UCSD-AML1 (cell line): Measurements from ENCODE around the gene ZSWIM5.
"Not testable (repeated sequence)": the region's sequence is repeated elsewhere in the genome, so short reads cannot be mapped to it uniquely, and the experiment has no call there.

ENCODE experiments used
- DNase-seq: peaks from one replicate; lab custom pipeline; 2025; ENCODE audit not compliant: unreplicated experiment; lab: John Stamatoyannopoulos, UW

ZSWIM5 gene

DNA sequence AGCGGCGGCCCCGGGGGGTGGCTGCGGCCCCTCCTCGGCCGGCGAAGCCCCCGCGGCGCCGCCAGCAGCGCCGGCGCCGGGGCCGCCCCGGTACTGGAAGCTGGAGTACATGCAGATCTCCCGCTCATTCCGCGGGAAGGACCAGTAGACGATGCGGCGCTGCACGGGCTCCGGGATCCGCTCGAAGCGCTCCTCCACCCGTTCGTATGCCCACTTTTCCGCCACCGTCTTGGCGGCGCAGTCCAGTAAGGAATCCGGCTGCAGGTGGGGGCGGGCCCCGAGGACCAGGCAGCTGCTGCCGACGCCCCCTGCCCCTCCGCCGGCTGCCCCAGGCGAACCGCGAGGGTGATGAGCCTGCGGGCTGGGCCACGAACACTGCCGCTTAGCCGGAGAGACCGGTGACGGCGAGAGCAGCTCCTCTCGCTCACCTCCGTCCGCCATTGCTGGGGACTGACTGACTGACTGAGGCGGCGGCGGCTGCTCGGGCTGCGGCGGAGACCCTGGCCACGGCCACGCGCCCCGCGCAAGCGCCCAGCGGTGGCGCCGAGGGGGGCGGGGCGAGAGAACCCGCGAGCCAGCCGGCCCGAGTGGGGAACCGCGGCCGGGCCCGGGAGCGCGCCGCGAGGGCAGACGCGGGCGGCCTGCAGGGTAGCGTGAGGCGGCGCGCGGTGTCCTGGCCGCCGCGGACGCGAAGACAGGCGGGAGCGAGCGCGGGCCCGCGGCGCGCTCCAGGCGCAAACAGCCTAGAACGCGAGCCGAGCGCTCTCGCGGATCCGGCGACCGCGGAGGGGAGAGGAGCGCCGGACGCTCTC is at the start of gene ZSWIM5:
Gene ZSWIM5 (minus strand): TSS at position 696 of the 812 bp plus-strand sequence. CDS start 255 bp downstream, at position 441.
- DNase-seq = no peak

GRCh38 chr1:45254490-45254889 is 48.1 kb upstream of the ZSWIM5 start:
- DNase-seq = no peak

DNA sequence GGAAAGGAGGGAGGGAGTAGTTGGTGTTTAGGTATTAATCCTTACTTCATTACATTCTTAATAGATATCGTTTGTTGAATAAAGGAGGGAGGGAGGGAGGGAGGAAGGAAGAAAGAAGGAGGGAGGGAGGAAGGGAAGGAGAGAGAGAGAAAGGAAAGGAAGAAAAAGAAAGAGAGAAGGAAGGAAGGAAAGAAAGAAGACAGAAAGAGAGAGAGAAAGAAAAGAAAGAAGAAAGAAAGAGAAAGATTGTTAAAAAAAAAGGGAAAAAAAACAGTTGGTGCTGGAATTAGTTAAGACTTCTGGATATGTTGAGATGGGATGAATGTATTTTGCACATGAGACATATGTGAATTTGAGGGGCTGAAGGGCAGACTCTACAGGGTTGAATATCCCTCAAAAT is 44.1 kb upstream of the ZSWIM5 start:
- no peak for DNase-seq

GRCh38 chr1:45248004-45248403 is 41.6 kb upstream of the ZSWIM5 start:
- DNase-seq = not testable (repeated sequence)

GRCh38 chr1:45246760-45247159 is 40.4 kb upstream of the ZSWIM5 start:
- DNase-seq = no peak

DNA sequence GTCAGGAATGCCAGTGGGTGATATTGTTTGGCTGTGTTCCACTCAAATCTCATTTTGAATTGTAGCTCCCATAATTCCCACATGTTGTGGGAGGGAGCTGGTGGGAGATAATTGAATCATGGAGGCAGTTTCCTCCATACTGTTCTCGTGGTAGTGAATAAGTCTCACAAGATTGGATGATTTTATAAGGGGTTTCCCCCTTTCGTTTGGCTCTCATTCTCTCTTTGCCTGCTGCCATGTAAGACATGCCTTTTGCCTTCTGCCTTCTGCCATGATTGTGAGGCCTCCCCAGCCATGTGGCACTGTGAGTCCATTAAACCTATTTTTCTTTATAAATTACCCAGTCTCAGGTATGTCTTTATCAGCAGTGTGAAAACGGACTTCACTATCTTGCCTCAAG is 40.0 kb upstream of the ZSWIM5 start:
- not testable (repeated sequence) for DNase-seq

GRCh38 chr1:45244660-45245059 is 38.3 kb upstream of the ZSWIM5 start:
- no peak for DNase-seq

- DNase-seq = no peak
Measured at GRCh38 chr1:45243476-45244343, 37.3 kb upstream of the ZSWIM5 start.

DNA sequence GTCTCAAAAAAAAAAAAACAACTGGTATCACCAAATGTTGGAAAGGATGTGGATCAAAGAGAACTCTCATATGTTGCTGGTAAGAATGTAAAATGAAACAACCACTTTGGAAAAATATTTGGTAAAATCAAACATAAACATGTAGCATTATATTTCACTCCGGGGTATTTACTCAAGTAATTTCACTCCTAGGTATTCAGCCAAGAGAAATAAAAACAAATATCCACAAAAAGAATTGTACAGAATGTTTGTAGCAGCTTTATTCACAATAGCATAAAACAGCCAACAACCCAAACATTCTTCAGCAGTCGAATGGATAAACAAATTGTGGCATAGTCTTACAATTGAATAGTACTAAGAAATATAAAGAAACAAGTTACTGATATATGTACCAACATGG is 32.4 kb upstream of the ZSWIM5 start:
- DNase-seq = no peak

- DNase-seq = no peak
Measured at GRCh38 chr1:45236136-45236535, 29.7 kb upstream of the ZSWIM5 start.

DNA sequence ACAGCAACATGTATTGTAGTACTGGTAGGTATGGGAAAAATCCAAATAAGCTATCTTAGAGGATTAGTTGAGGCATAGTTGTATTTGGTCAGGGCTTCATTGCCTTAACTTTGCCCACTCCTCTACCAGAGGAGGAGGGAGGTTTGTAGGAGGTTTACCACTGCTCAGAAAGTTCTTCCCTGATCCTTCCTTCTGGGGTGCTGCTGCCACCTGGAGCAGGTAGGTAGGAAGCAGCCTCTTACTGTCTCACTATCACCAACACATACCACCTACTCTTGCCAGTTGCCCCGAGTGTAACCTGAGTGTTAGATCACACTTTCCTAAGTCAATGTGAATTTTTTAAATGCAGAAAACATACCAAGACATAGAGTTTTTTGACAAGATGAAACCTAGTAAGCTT is 24.1 kb upstream of the ZSWIM5 start:
- DNase-seq = no peak

DNA sequence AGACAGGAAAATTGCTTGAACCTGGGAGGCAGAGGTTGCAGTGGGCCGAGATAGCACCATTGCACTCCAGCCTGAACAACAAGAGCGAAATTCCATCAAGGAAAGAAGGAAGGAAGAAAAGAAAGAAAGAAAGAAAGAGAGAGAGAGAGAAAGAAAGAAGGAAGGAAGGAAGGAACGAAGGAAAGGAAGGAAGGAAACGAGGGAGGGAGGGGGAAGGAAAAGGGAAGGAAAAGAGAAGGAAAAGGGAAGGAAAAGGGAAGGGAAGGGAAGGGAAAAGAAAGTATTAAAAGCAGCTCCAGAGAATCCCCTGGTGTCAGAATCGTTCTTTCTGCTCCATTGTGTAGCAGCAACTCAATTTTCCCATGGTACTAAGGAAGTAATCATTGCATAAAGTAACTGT is 19.2 kb upstream of the ZSWIM5 start:
- no peak for DNase-seq

DNA sequence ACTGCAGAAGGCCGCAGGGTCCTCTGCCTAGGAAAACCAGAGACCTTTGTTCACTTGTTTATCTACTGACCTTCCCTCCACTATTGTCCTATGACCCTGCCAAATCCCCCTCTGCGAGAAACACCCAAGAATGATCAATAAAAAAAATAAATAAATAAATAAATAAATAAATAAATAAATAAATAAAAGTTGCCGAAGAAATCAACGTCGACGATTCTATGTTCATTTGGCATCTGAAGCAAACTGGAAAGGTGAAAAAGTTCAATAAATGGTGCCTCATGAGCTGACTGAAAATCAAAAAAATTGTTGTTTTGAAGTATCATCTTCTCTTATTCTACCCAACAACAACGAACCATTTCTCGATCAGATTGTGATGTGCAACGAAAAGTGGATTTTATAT is 17.3 kb upstream of the ZSWIM5 start:
- not testable (repeated sequence) for DNase-seq

DNA sequence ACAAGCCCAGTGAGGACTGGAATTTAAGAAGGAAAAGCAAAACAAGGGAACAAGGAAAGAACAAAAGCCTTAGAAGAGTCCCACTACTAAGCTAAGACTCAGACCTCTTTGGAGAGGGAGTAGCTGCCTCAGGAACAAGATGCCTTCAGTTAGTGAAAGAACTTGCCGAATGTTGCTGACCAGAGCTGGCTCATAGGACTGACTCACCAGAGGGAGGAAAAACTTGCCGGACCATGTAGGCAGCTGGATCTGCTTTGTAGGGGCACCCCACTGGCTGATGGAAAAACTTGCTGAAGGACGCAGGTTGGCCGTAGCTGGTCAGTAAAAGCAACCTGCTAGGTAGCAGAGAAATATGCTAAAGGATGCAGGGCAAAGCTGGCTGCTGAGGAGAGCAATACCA is 15.3 kb upstream of the ZSWIM5 start:
- DNase-seq = no peak

- no peak for DNase-seq
Measured at GRCh38 chr1:45216861-45217260, 10.5 kb upstream of the ZSWIM5 start.

- no peak for DNase-seq
Measured at GRCh38 chr1:45216200-45216541, 9.8 kb upstream of the ZSWIM5 start.

GRCh38 chr1:45215485-45216199 is 9.2 kb upstream of the ZSWIM5 start:
- no peak for DNase-seq

DNA sequence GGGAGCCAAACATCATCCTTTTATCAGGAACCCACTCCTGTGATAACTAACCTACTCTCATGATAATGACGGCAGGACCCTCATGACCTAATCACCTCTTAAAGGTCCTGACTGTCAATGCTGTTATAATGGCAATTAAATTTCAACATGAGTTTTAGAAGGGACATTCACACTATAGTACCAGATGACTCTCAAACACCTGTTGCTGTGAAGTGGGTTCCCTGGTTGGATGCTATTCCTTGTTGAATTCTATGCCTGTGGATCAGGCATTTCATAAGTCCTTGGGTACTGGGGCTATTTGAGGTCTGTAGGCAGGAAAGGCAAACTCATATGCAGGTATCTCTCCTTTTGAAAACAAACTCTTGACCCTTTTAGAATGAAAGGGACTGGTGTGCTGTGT is 7.5 kb upstream of the ZSWIM5 start:
- DNase-seq = no peak

DNA sequence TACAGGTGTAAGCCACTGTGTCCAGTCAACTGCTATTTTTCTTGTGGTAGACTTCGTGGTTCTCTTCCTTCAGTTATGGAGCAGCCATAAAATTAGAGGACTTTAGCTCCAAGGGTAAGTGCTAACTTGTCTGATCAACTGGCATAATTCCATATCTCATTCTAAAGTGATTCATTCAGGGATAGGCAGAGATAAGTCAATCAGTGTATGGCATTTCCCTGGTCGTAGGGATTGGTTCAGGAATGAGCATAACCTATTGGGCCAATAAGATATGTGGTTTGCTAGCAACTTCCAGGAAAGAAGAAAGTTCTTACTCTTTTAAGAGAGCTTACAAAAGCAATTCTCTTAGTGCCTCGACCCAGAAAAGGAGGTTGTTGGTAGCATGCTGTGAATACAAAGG is 4.7 kb upstream of the ZSWIM5 start:
- no peak for DNase-seq

DNA sequence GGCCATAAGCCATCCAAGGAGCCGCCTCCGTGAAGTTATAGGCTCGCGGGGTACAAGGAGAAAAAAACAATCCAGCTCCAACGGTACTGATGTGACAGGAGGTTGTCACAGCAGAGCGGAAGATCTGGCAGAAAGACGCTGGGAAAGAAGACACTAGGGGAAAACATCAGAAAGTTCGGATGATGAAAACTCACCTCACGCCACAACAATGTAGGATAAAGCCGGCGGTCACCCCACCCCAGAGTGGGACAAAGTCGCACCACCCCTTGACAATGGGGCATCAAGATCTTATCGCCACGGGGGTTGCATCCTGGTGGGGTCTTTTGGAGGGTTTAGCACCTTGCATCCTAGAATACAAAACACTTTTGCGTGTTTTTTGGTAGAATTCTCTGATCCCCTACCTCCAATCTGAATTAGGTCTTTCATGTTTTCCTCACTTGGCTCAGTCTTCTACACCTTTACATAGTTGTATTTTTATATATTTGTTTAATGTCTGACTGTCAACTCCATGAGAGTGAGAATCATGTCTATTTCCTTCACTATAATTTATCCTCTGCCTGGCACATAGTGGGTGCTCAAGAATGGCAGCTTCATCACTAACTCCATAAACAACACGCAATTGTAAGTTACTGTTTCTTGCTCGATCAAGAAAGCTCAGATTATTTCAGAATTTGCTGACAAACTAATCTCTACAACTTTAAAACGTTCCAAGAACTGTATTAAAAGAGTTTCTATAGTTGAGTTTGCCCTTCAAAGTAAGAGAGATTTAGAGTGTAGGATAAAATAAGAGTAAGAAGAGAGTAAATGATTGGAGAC is 611 bp upstream of the ZSWIM5 start:
- DNase-seq = no peak
